NCI-H345 treated with DMSO at 0.1 percent for 48 hours (cell line): ENCODE measurements around the gene SUGCT.
"Not testable (repeated sequence)": the region's sequence is repeated elsewhere in the genome, so short reads cannot be mapped to it uniquely, and the experiment has no call there.

Experiments
- DNase-seq: peaks from one replicate; lab custom pipeline; 2025; ENCODE audit not compliant: unreplicated experiment; lab: John Stamatoyannopoulos, UW

SUGCT gene

DNA sequence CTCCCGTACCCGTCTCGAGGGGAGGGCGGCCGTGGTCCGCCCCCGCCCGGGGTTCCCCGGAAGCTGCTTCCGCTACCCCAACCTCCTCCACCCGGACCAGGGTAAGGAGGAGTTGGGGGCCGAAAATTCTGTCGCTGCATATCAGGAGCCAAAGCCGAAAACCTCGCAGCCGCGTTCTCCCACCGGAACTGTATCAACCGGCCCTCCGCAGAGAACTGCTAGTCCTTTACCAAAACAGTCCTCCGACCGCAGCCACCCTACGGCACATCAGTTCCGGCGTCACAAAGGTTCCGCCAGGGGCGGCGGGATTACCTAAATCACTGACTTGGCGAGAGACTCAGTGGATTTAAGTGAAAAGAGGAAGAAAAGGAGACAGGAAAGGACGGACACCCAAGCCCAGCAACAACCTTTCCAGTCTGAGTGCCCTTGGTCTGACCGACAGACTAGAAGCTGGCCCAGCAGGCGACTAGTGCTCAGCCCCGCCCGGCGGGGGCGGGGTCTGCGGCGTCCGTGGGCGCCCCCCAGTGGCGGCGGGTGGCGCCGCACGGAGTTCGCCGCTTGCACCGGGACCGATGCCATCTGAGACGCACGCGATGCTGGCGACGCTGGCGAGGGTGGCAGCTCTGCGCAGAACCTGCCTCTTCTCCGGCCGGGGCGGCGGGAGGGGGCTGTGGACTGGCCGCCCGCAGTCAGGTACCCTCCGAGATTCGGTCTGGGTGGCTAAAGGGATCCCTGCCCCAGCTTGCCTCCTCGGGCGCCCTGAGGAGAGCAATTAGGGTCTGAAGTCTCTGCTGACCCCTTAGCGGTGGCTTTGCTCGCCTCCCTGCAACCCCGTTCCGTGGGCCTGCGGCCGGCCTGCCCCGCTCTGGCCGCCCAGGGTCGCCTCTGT lies at the start of gene SUGCT, which contains the start of gene MPLKIP:
Gene SUGCT (plus strand): TSS at position 578 of the 889 bp plus-strand sequence.
Gene MPLKIP (minus strand): TSS at position 195 of the 889 bp plus-strand sequence. CDS start 55 bp downstream, at position 140.
- peak; percentile 86 for DNase-seq

DNA sequence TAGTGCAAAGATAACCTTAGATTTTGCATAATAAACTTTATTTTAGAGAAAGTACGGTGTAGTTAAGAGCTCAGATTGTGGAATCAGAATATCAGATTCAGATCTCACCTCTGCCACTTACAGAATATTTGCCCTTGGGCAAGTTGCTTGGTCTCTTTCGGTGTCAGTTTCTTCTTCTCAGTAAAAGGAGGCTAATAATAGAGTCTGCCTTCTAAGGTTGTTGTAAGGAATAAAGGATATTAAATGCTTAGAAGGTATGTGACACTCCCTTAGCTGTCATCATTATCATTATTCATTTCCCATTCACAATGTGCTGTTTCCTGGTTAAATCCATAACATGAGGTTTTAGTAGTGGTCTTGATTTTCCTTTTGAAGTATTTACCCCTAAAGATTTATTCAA lies 42.6 kb upstream of the SUGCT start:
- DNase-seq, result no peak

DNA sequence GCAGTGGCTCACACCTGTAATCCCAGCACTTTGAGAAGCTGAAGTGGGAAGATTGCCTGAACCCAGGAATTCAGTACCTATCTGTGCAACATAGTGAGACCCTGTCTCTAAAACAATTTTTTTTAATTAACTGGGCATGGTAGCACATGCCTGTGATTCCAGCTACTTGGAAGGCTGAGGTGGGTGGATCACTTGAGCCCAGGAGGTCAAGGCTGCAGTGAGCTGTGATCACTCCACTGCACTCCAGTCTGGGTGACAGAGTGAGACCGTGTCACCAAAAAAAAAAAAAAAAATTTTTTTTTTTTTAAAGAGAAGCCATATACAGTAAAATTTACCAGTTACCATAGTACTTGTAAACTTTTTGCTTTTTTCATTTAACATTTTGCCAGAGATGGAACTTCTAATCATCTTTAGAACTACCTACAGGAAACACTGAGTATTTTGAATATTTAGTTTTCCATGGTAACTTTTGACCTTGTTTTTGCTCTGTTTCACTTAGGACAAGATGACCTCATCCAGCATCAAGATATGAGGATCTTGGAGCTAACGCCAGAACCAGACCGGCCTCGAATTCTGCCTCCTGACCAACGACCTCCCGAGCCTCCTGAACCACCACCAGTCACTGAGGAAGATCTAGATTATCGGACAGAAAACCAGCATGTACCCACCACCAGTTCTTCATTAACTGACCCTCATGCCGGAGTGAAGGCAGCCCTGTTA lies 41.0 kb upstream of the SUGCT start:
- DNase-seq, result no peak

DNA sequence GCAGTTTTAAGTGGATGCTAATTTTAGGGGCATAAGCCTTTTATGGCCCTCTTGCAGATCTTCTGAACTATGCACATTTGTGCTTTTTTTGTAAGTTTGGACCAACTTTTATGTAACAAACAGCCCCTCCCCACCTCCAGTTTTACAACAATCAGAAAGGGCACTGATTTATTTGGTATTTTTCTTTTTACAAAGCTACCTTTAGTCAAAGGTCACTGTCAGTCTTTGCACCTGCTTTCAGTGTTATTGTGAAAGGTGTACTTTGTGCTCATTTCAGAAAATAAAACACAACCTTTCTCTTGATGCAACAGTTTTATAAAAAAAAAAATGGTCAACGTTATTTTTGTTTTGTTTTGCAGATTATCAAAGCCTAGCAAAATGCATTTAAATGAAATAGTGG lies 39.6 kb upstream of the SUGCT start:
- no peak for DNase-seq

DNA sequence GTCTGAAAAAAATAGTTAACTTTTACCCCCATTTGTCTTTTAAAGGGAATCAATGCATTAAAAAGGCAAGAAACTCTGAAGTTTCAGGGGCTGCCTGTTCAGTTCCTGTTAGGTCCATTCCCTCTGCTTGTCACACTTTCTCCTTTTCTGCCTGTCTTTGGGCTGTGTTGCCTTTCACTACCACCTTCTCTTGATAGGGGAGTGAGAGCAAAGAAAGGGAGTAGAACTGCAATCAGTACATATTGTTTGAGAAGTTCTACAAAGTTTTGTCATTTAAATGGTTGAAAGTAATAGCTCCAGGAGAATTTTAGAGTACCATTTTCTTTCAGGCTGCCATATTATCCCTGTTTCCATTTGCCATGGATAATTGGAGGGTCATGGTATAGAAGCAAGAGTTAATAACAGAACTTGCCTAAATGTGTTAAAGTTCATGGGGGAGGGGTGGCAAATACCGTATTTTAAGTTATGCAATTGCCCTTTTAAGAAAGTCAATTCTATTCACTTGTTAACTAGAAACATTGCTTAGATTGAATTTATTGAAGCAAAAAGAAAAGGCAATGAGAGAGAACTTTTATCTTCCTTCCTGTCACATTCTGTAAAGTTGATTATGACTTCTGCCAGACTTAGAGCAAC lies 39.0 kb upstream of the SUGCT start:
- no peak for DNase-seq

DNA sequence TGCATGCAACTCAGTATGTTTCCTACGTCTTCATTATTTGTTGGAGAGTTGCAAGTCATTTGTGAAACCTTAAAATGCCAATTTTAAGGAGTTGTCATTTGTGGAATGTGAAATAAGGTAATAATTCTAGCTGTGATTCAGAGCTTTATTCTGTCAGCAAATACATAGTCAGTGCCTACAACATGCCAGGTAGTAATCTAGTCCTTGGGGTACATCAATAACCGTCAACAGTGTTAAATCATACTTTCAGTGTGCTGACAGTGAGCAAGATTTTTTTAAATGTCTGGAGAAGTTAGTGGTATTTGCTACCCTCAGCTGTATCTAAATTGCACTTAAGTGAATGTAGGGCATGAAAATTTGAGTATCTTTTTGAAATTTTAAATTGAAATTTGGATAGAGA lies 37.1 kb upstream of the SUGCT start:
- no peak for DNase-seq

DNA sequence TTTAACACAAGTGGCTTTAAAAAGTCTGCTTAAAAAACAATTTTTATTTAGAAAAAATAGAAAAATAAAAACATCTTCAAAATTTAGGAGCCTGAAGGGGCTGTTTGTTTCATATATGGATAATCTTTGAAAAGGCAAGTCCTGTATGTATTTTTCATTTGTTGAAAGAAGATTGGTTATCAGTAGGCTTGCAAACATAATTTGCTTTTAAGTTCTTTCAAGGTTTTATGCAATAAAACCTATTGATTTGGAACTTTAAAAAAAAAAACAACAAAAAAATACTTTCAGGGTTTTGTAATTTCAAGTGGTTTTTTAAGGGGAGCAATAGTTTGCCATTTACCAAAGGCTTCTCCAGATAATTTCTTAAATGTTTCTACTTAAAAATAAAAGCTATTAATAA lies 36.0 kb upstream of the SUGCT start:
- no peak for DNase-seq

DNA sequence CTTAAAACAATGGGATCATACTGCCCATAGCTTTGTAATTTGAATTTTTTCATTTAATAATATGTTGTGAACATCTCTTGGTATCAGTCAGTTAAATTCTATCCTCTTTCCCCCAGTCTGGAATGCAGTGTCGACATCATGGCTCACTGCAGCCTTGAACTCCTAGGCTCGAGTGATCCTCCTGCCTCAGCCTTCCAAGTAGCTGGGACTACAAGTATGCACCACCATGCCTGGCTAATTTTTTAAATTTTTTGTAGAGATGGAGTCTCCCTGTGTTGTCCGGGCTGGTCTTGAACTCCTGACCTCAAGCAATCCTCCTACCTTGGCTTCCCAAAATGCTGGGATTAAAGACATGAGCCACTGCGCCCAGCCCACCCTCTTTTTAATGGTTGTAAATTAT lies 35.0 kb upstream of the SUGCT start:
- DNase-seq, result no peak

DNA sequence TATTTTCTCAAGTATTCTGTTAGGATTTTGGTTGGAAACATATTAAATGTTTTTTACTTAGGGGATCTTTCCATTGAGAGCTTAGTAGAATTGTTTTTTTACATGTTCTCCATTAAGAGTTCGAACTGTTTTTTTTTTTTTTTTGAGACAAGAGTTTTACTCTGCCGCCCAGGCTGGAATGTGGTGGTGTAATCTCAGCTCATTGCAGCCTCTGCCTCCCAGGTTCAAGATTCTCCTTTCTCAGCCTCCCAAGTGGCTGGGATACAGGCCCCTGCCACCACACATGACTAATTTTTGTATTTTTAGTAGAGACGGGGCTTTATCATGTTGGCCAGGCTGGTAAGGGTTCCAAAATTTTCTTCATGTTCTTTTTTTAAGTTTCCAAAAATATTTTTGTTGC lies 33.6 kb upstream of the SUGCT start:
- no peak for DNase-seq

DNA sequence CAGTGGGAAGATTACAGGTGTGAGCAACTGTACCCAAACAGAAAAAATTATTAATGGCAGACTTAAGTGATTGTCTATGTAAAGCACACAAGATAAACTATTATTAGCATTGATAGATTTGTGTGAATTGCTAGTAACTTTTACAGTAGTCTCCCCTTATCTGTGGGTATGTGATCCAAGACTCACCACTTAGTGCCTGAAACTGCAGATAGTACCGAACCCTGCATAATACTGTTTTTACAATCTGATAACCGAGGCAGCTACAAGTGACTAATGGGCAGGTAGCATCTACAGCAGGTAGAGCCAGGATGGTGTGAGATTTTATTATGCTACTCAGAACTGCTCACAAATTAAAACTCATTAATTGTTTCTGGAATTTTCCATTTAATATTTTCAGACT lies 31.9 kb upstream of the SUGCT start:
- DNase-seq, result no peak

DNA sequence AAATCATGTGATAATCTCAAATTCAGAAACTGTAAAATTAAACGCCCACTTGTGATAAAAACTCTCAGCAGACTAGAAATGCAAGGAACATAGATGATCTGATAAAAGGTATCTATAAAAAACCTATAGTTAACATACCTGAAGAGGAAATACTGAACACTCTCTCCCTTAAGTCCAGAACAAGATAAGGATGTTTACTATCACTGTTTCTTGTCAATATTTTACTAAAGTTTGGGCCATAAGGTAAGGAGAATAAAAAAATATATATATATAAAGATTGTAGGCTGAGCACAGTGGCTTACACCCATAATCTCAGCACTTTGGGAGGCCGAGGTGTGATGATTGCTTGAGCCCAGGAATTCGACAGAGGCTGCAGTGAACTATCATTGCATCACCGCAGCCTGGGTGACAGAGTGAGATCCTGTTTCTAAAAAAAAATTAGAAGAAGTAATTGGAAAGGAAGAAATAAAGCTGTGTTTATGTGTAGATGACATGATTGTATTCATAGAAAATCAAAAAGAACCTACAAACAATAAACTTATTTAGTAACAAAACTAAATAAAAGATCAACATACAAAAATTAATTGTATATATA lies 28.8 kb upstream of the SUGCT start:
- no peak for DNase-seq

DNA sequence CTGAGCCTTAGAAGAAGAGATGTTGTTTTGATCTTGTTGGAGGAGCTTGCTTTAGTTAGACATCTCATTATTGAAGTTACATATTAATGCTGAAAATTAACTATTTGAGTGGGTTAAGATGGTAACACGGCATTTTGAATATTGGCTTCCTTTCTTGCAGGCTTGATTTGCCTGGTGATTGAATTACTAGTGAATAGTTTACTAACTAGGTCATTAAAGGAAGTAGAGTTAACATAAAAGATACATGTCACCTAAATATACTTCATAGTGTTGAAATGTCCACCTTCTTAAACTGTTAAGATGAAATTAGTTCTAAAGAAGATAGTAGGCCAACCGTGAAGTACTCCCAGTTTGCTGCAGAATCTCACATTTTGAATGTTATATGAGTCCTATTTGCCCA lies 18.9 kb upstream of the SUGCT start:
- no peak for DNase-seq

DNA sequence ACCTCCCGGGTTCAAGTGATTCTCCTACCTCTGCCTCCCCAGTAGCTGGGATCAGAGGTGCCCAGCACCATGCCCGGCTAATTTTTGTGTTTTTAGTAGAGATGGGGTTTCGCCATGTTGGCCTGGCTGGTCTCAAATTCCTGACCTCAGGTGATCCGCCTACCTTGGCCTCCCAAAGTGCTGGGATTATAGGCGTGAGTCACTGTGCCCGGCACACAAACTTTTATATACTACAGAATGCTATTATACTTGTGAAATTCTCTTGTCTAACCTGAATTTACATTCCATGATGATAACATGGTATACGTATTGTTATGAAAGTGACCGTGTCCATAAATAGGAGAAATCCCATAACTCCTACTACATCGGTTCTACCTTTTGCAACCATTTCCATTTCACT lies 17.6 kb upstream of the SUGCT start:
- not testable (repeated sequence) for DNase-seq

DNA sequence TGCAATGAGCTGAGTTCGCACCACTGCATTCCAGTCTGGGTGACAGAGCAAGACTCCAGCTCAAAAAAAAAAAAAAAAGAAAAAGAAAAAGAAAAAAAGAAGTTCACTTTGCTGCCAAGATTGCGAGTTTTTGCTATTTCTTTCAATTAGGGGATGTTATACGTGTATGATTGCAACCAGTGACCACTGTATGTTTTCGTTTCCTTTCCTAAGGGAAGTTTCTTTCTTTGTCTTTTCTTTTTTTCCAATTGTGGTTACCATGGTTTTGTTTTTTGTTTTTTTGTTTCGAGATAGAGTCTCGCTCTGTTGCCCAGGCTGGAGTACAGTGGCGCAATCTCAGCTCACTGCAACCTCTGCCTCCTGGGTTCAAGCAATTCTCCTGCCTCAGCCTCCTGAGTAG lies 16.6 kb upstream of the SUGCT start:
- not testable (repeated sequence) for DNase-seq

DNA sequence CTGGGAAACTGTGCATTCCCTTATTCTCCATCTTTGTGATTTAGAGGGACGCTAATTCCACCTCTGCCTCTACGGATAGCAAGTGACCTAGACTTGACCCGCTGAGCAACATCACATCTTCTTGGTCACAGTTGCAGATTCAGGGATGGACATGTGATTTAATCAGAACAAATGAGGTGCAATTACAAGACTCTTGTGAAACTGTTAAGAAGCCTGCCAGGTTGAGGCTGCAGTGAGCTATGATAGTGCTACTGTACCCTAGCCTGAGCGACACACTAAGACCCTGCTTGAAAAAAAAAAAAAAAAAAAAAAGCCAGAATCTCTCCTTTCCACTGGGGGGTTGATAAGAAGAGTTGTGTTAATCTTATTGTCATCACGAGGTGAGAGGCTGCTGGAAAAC lies 14.8 kb upstream of the SUGCT start:
- no peak for DNase-seq

DNA sequence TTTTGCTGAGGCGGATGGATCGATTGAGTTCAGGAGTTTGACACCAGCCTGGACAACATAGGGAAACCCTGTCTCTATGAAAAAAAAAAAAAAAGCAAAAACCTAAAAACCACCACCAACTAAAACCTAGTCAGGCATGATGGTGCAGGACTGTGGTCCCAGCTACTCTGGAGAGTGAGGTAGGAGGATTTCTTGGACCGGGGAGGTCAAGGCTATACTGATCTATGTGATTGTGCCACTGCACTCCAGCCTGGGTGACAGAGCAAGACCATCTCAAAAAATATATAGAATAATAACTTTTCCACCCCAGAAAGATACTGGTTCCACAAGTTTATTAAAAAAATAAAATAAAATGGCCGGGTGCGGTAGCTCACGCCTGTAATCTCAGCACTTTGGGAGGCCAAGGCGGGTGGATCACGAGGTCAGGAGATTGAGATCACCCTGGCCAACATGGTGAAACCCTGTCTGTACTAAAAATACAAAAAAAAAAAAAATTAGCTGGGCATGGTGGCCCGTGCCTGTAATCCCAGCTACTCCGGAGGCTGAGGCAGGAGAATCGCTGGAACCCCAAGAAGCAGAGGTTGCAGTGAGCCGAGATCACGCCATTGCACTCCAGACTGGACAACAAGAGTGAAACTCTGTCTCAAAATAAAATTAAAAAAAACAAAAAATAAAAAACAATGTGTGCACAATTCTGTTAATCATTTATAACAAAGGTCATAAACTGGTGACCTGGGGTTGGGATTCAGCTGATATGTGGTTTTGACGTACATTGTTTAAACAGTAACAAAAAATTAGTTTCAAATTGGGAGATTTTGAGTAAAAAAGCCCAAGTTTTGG lies 12.5 kb upstream of the SUGCT start:
- DNase-seq, result not testable (repeated sequence)

DNA sequence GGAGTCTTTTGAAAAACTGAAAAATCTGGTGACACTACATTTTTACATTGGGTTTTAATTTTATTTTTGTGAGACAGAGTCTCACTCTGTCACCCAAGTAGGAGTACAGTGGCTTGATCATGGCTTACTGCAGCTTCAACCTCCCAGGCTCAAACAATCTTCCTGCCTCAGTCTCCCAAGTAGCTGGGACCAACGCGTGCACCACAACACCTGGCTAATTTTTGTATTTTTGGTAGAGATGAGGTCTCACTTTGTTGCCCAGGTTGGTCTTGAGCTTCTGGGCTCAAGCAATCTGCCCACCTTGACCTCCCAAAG lies 11.9 kb upstream of the SUGCT start:
- no peak for DNase-seq

DNA sequence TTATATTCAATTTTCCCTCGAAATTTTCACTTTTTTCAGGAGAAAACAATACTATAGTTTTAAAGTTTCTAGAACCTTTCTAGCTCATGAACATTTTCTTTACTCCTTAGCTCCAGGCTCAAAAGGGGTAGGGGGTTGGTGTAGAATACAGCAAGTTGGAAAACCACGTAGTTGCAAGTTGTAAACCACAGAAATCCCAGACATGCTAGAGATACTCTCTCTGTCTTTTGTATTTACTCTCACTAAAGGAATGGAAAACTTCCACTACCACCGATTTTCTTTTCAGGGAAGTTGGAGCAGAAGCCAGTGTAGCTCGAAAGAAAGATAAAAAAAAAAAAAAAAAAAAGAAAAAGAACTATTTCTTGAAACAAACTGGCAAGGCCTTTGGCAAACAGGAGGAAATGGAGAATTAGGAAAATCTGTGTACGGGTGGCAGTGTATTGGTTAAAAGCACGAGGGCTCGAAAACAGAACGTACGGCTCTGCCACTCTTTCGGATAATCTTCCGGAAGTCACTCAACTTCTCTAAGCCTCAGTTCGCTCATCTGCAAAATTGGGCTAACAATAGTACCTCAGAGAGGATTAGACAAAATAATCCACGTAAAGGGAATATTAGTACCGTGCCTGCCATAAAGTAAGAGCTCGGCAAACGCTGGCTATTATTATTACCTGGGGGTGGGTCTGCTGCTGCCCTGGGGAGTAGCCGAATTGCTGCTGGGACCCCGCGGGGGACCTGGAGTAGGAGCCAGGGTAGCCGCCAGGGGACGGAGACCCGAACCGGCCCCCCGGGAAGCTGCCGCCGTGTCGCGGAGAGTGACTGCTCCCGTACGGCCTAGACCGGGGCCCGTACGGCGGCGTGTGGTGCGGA lies 1.0 kb upstream of the SUGCT start:
- DNase-seq, result no peak

DNA sequence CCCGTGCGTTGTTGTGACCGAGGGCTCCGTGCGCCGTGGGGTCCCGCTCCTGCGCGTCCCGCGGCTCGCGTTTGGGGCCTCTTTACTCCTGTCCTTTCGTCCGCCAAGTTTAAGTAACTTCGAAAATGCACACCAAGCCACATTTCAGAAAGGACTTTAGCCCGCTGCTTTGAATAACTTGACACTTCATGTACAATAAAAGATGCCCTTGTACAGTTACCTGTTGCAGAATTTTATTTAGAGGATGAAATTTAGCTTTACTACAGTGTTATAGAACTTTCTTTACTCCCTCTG lies 459 bp downstream of the SUGCT start:
- DNase-seq, result no peak

DNA sequence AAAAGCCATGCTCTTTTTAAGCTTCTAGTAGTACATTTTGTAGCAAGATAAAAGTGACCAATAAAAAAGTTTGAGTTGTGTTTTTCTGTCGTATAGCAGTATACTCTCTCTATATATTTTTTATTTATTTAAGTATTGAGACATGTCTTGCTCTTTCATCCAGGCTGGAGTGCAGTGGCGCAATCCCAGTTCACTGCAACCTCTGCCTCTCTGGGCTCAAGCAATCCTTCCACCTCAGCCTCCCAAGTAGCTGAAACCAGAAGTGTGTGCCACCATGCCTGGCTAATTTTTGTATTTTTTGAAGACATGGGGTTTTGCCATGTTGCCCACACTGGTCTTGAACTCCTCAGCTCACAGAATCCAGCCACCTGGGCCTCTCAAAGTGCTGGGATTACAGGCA lies 2.8 kb downstream of the SUGCT start:
- DNase-seq, result no peak
